ENCODE results near the gene EEIG1. TPM values are rescaled to one million over a fixed set of nuclear protein-coding genes. Genes with fewer than 3 reads are reported as not detected.

Gene EEIG1
- total RNA-seq, 2 donors from 2014 or later = 41.9 to 42.0 TPM

- DNase-seq (no peak), ATAC-seq (no peak)
- WGBS, 2 donors = 44 to 84% methylated on average over 1 to 11 of the region's 11 CpGs
- H3K9me3 ChIP-seq = no peaks in the 10 kb centered on the region
- TF ChIP-seq CTCF (IDR thresholded peaks at IDR 0.05) (no peak), POLR2A (IDR thresholded peaks at IDR 0.05) (no peak)
- H3K4me1 ChIP-seq = peaks cover 50% of the 10 kb centered on the region
- H3K27ac ChIP-seq = no peak overlapping the region
- no peaks in the 10 kb centered on the region for H3K36me3 ChIP-seq (replicated peaks in 1 of 2; ENCODE audit: insufficient read depth in 1 of 2, low read depth in 2 of 2)
- no peak overlapping the region for H3K4me3 ChIP-seq
- H3K27me3 ChIP-seq = no peaks in the 10 kb centered on the region
- intact Hi-C loops (cut with DNase I) = loop anchor here (5.0 kb wide), 1 partner anchor 198 kb away; the partner anchor contains the start of gene TOR2A
Measured at GRCh38 chr9:127934986-127935385, 45.8 kb downstream of the EEIG1 start.

- no peak for ATAC-seq
- H3K4me1 ChIP-seq = peaks cover 50% of the 10 kb centered on the region
- no peaks in the 10 kb centered on the region for H3K9me3 ChIP-seq
- H3K36me3 ChIP-seq (replicated peaks in 1 of 2; ENCODE audit: insufficient read depth in 1 of 2, low read depth in 2 of 2) = no peaks in the 10 kb centered on the region
- no peaks in the 10 kb centered on the region for H3K27me3 ChIP-seq
- no peak for DNase-seq
- TF ChIP-seq CTCF (IDR thresholded peaks at IDR 0.05) (no peak), POLR2A (IDR thresholded peaks at IDR 0.05) (no peak)
- no peak overlapping the region for H3K4me3 ChIP-seq
- intact Hi-C loops (cut with DNase I) = loop anchor here (5.0 kb wide), 1 partner anchor 197 kb away; the partner anchor contains the start of gene TOR2A
- no peak overlapping the region for H3K27ac ChIP-seq
- WGBS, 2 donors = 90 to 92% methylated on average over 4 of the region's 4 CpGs
Measured at GRCh38 chr9:127934248-127934647, 46.5 kb downstream of the EEIG1 start.

DNA sequence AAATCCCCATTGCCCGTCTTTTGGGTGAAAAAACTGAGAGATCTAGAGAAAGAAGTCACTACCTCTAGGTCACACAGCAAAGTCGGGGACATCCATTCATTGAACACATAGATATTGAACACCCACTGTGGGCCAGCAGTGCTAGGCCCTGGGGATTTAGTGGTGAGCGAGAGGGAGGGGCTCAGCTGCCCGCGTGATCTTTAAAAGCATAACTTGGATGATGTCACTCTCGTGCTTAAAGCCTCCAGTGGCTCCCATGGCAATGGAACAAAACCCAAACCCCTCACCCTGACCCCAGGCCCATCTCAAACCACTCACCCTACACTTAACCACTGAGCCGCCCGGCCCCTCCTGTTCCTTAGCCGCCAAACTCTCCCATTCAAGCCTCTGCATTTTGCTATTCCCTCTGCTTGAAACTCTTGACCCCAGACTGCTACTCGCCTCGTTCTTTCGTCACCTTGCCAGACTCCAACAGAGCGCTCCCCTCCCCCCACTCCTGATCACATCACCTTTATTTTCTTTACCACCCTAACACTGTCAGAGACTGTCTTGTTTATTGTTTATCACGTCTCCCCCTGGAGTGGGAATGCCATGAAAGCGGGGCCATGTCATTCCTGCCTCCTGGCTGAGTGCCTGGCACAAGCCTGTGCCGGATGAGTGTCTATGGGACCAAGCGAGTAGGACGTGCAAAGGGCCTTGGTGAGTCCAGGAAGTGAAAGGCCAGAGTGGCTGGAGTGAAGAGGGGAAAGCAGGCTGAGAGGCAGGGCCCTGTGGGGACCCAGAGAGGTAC lies 49.5 kb downstream of the EEIG1 start:
- 24 to 31% methylated on average over 14 to 18 of the region's 18 CpGs for WGBS, 2 donors
- Histone ChIP-seq H3K27ac (peak overlapping the region in 1 of 4 donors; percentile 3), H3K36me3 (replicated peaks in 1 of 2; ENCODE audit: insufficient read depth in 1 of 2, low read depth in 2 of 2) (no peaks in the 10 kb centered on the region), H3K4me1 (peaks cover 49% of the 10 kb centered on the region), H3K4me3 (no peak overlapping the region), H3K27me3 (no peaks in the 10 kb centered on the region), H3K9me3 (no peaks in the 10 kb centered on the region)
- peak; percentile 12 for ATAC-seq
- intact Hi-C loops (cut with DNase I) = loop anchor here (5.0 kb wide), 1 partner anchor 194 kb away; the partner anchor contains the start of gene TOR2A
- TF ChIP-seq POLR2A (IDR thresholded peaks at IDR 0.05) (no peak), CTCF (IDR thresholded peaks at IDR 0.05) (no peak)
- no peak for DNase-seq

Other genes with a start within 250 kb of the EEIG1 start
- gene TOR2A, start 245.7 kb downstream of the EEIG1 start, total RNA-seq = 10 to 100 TPM in 1 of 2 donors, 1 to 10 TPM in 1; 8.3 to 14.2 TPM
- 1 to 10 TPM; 3.3 to 4.2 TPM for gene SH2D3C, start 202.3 kb downstream of the EEIG1 start, total RNA-seq
- 10 to 100 TPM; 51.4 to 58.7 TPM for gene CDK9, start 195.0 kb downstream of the EEIG1 start, total RNA-seq
- gene FPGS, start 178.1 kb downstream of the EEIG1 start, total RNA-seq = 10 to 100 TPM; 58.4 to 80.4 TPM
- gene ENG, start 126.3 kb downstream of the EEIG1 start, total RNA-seq = 10 to 100 TPM; 20.2 to 26.7 TPM
- 10 to 100 TPM in 1 of 2 donors, 1 to 10 TPM in 1; 8.8 to 23.7 TPM for gene AK1, start 103.3 kb downstream of the EEIG1 start, total RNA-seq
- 10 to 100 TPM; 46.1 to 66.7 TPM for gene ST6GALNAC6, start 81.4 kb downstream of the EEIG1 start, total RNA-seq
- gene ST6GALNAC4, start 63.9 kb downstream of the EEIG1 start, total RNA-seq = 10 to 100 TPM; 36.6 to 63.8 TPM
- gene PIP5KL1, start 50.2 kb downstream of the EEIG1 start, total RNA-seq = 1 to 10 TPM; 1.3 to 2.6 TPM
- 10 to 100 TPM; 23.3 to 39.9 TPM for gene DPM2, start 43.1 kb downstream of the EEIG1 start, total RNA-seq
- gene NAIF1, start 86.3 kb upstream of the EEIG1 start, total RNA-seq = 1 to 10 TPM; 1.3 to 4.9 TPM
- 10 to 100 TPM; 31.4 to 36.6 TPM for gene SLC25A25, start 87.2 kb upstream of the EEIG1 start, total RNA-seq
- 100 to 1,000 TPM in 1 of 2 donors, 10 to 100 TPM in 1; 55.8 to 145 TPM for gene PTGES2, start 146.7 kb upstream of the EEIG1 start, total RNA-seq
- gene LCN2, start 168.5 kb upstream of the EEIG1 start, total RNA-seq = 10 to 100 TPM in 1 of 2 donors, 1 to 10 TPM in 1; 4.9 to 24.6 TPM
- gene BBLN, start 179.3 kb upstream of the EEIG1 start, total RNA-seq = 100 to 1,000 TPM; 113 to 129 TPM
- 10 to 100 TPM; 58.4 to 61.6 TPM for gene CIZ1, start 210.6 kb upstream of the EEIG1 start, total RNA-seq
- 10 to 100 TPM; 13.0 to 29.0 TPM for gene DNM1, start 222.4 kb upstream of the EEIG1 start, total RNA-seq

All from body of pancreas (tissue), 4 donors.